Activated T-cell treated with anti-CD3 and anti-CD28 coated beads for 1 hour (primary cell): ENCODE measurements around the gene TLE6.
"Not testable (repeated sequence)": the region's sequence is repeated elsewhere in the genome, so short reads cannot be mapped to it uniquely, and the experiment has no call there.

Experiments used
- DNase-seq: peaks from one replicate; pipeline ENCODE4 v3.0.0-alpha.2; 2020; ENCODE audit warnings: low read depth

The TLE6 gene

DNA sequence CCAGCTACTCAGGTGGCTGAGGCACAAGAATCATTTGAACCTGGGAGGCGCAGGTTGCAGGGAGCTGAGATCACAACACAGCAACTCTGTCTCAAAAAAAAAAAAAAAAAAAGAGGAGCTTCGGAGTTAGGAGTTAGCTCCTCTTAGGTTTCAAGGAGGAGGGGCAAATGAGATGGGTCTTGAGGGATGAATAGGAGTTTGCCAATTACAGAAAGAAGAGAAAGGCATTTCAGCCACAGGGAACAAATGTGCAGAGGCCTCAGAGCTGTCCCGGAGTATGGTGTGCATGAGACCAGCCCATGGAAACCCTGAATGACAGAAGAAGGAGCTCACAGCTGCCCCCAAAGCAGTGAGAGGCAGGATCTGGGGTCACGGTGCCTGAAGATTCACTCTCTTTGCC lies 27.2 kb downstream of the TLE6 start:
- DNase-seq, result no peak

DNA sequence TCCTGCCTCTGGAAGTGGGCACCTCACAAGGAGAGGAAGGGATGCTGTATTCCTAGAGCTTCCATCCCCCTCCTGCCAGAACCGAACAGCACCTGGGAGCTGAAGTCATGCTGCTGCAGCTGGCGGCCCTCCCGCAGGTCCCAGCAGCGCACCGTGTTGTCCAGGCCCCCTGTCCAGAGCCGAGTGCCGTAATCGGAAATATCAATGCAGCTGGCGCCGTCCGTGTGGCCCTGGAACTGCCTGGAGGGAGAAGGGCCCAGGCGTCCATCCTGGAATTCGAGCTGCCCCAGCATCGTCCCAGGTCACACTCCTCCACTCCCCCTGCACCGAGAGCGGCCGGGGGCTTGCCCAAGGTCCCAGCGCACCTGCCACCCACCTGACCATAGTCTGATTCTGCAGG lies 28.0 kb downstream of the TLE6 start:
- DNase-seq, result no peak

DNA sequence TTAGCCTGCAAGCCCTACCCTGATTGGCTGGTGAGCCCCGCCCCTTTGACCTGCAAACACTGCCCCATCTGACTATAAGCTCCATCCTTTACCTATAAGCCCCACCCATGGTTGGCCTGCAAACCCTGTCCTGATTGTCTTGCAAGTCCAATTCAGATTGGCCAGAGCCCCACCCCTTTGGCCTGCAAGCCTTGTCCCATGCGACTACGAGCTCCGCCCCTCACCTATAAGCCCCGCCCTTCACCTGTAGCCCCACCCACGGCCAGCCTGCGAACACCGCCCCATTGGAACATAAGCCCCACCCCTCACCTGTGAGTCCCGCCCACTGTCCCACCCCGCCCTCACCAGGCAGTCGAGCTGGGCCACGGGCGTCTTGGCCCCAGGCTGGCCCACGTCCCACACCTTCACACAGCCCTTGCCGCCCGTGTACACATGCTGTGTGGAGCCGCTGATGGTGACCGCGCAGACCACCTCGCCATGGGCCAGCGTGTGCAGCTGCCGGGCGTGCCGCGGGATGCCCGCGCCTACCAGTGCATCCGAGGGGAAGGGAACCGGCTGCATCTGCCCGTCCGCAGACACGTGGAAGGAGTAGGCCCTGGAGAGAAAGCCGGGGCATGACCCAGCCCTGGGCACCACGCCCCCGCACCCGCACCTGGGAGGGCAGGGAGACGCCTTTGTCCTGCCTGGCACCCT lies 28.9 kb downstream of the TLE6 start:
- DNase-seq, result no peak

DNA sequence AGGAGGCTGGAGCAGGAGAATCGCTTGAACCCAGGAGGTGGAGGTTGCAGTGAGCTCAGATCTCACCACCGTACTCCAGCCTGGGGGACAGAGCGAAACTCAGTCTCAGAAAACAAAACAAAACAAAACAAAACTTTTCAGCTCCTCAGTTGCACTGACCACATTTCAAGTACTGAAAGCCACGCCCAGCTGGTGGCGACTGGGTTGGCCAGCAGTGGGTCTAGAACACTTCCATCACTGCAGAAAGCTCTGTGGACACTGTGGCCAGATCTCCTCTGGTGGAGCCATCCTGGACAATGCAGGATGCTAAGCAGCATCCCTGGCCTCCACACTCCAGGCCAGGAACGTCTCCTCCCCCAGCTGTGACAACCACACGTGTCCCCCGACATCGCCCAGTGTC lies 30.6 kb downstream of the TLE6 start:
- DNase-seq, result no peak

DNA sequence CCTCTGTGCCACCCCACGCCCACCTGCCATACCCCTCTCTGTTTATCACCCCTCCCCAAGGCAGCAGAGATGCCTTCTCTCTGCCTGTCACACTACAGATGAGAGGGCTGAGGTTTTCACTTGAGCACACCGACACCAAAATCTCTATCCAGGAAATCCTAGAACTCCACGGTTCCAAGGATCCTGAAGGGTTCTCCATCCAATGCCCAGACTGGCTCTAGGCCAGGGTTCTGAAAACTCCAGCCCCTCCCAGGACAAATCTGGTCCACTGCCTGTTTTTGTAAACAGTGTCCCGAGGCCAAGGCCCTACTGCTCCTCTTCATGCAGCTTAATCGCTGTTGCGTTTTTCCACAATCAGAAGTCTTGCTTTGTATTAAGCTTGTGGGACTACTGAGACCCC lies 31.6 kb downstream of the TLE6 start:
- no peak for DNase-seq

DNA sequence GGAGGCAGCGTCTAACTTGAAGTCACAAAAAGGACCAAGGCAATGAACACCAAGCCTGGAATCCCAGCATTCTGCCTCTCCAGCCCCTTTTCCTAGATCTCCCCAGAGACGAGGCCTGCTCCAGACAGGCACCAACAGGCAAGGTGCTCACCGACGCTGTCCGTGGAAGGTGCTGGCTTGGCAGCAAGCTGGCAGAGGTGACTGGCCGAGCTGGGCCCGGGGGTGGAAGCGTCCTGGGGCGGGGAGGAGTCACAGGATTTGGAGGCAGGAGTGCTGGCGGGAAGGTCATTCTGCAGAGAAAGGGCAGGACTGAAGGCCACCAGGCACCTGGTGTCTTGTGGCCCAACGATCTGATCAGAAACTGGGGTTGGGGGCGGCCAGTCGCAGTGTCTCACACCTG lies 33.5 kb downstream of the TLE6 start:
- DNase-seq, result no peak

DNA sequence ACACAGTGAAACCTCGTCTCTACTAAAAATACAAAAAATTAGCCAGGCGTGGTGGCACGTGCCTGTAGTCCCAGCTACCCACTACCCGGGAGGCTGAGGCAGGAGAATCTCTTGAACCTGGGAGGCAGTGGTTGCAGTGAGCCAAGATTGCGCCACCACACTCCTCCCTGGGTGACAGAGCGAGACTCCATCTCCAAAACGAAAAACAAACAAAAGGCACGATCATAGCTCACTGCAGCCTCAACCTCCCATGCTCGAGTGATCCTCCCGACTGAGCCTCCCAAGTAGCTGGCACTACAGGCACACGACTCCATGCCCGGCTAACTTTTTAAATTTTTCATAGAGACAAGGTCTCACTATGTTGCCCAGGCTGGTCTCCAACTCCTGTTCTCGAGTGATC lies 34.7 kb downstream of the TLE6 start:
- DNase-seq, result not testable (repeated sequence)

DNA sequence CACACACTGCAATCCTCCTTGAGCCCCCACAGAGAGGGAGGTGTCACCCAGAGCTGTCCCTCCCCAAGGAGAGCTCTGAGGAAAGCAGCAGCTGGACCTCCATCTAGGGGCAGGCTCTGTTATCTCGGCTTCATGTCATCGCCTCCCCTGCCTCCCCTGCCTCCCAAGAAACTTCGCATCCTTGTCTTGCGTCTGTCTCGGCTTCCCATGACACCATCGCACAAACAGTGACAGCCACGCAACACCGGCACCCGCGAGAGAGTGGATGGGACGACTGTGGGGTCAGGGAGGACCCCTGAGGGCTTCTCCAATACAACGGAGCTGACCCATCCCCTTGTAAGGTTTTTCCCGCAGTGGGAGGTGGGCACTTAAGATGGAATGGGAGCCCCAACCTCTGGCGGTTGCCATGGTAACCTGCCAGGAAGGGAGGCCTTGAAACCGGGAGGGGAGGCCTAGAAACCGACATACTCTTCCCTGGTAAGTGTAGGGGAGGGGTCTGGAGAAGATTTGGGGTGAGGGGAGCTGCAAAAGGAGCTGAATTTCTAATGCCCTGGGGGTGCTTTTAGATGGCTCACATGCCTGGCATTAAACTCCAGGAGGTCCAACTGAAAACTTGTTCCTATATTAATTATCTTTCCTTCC lies 35.4 kb downstream of the TLE6 start:
- DNase-seq, result no peak

DNA sequence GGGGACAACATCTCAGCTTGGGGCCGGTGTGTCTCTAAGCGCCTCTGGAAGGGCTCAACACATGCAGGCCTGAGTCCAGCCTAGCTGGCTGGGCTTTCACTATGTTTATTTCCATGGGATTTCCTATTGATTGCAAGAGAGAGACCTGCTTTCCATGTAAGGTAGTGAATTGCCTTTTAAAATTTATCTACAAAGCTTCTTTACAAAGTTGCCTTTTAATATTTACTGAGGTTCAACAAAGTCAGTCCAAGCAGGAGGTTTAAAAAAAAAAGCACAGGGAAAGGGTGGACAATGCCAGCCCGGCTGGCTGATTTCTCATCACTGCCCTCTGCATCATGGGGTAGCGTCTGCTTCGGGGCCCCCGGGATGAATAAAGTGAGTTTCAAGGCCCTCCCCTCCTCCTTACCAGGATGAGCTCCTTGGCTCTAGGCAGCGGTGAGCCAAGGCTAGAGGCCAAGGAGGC lies 35.9 kb downstream of the TLE6 start:
- DNase-seq, result no peak

DNA sequence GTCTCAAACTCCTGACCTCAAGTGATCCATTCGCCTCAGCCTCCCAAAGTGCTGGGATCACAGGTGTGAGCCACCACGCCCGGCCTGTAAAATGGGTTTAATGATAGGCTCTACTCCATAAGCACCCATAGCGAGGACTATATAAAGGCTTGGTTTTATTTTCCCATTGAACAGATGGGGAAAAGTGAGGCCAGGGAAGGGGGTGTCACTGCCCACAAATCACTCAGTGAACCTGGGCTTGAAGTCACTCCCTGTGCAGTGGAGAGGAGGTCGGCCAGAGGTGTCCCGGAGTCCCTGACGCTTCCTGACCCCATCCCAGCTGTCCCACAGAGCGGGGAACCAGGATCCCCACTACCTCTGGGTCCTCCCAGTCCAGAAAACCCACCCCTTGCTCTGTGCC lies 36.8 kb downstream of the TLE6 start:
- no peak for DNase-seq

DNA sequence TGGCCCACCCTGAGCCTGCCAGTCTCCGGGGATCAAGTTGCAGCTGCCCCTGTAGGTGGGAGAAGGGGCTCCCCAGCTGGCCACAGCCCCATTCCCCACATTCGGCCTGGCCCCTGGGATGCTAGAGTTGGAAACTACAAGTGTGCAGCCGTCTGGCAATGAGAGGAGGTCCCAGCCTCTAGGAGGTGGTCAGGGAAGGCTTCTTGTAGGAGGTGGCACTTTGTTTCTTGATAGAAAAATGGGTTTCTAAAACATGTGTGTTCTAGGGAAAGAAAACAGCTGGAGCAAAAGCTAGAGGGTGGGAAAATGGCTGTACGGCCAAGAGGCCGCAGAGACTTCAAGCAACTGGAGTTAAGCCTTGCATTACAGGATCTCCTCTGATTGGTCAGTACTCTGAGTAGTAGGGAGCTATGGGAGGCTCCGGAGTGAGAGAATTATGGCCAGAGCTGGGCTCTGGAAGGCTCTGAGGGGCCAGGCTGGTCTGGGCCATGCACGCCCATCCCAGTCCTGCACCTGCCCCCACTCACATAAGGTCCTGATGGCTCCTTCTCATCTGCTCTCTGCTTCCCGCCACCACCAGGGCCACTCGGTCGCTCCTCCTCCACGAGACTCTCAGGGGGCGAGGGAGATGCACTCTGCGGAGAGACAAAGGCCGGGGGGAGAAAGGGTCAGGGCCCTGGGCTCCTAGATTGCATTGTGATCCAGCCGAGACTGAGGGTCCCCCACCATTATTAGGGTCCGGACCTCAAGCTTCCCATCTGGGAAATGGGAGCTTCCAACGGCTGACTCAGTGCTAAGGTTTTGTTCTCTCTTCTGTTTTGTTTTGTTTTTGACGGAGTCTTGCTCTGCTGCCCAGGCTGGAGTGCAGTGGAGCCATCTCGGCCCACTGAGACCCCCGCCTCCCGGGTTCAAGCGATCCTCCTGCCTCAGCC lies 38.0 kb downstream of the TLE6 start:
- DNase-seq, result no peak

DNA sequence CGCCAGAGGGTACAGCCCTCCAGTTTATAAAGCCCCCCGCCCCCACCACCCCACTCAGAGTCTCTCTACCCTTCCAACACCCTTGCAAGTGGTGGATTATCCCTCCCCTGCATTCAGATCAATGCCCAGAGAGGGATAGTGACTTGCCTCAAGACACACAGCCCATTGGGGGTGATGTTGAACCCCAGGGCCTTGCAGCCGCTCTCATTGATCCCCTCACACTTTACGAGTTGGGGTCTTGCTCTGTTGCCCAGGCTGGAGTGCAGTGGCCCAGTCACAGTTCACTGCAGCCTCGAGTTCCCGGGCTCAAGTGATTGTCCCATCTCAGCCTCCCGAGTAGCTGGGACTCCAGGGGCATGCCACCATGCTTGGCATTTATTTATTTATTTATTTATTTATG lies 40.6 kb downstream of the TLE6 start:
- DNase-seq, result no peak

DNA sequence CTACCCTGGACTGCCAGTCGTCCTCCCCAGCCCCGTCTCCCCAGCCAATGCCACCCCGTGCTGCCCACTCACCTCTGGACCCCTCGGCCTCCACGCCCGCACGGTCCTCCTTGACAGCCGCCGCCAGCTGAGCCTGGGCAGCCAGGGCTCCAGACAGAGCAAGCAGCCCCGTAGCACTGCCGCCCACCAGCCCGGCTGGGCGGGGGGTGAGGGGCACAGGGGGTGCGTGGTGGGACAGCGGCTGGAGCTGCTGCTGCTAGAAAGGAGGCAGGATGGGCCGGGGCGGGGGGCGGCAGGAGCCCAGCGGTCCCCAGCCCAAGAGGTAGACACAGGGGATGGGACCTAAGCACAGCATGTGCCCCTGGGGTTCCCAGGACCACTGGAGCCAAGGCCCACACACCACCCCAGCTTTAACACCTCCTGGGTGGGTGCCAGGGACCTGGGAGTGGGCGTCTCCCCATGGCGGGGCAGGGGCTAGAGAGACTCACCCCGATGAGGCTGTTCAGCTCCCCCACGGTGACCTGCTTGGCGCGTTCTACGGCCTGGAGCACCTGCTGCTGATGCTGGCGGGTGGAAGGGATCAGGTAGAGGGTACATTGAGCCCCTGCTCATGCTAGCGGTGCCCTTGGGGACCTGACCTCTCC lies 42.0 kb downstream of the TLE6 start:
- DNase-seq, result no peak

DNA sequence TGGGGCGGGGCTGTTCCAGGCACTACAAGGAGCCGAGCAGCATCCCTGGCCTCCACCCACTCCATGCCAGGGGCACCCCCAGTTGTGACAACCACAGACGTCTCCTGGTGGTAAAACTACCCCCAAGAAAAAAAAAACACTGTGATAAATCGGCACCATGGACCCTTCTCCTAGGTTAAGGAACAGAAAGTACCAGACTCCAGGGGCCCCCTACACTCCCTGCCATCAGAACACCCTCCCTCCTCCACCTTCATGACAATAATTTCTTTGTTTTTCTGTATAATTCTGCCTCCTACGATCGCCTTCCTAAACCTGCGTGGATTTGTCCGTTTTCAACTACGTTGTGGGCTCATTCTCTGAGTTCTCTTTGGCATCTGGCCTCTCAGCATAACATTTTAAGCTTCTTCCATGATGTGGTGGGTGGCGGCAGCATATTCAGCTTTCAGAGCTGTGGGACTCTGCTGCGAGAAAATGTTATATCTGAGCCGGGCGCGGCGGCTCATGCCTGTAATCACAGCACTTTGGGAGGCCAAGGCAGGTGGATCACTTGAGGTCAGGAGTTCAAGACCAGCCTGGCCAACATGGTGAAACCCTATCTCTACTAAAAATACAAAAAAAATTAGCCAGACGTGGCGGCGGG lies 43.1 kb downstream of the TLE6 start:
- DNase-seq, result no peak

DNA sequence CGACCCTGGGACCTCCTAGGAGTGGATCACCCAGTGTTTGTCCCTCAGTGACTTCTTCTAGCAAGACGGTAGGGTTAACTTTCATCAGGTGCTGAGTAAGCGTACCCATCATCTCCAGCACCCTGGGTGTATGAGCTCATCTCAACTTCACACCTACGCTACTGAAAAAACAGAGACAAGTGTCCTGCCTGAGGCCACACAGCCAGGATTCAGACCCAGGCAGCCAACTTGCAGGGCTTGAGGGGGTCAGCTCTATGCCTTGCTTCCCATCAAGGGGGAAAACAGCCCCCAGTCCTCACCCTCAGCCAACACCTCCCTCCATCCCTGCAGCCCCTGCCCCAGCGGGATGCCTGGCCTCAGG lies 47.1 kb downstream of the TLE6 start:
- DNase-seq, result no peak

DNA sequence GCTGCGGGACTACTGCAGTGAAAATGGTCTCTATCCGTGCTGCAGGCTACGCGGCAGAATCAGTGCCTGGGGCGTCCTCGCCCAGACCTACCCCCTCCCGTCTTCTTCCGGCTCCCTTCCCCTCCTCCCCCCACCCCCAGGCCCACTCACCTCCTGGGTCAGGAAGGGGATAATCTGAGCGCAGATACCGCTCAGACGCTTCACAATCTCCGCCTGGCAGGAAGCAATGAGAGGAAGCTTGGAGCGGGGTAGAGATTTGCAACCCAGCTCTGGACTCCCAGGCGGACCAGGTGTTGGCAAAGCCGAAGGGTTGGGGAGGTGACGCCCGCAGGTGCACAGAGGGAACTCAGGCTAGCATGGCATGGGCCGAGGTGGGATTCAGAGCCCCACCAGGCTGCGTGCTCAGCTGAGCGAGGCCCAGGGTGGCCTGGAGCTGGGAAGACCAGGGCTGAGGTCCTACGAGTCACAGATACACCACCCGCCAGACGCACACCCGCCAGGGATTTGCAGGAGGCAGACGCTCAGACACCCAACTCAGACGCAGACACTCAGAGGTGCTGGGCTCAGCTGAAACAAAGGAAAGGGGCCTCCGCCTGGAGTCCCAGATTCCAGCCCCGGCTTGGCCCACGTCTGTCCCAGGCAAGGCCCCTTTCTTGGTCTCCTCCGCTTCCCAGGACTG lies 47.6 kb downstream of the TLE6 start:
- DNase-seq, result no peak

DNA sequence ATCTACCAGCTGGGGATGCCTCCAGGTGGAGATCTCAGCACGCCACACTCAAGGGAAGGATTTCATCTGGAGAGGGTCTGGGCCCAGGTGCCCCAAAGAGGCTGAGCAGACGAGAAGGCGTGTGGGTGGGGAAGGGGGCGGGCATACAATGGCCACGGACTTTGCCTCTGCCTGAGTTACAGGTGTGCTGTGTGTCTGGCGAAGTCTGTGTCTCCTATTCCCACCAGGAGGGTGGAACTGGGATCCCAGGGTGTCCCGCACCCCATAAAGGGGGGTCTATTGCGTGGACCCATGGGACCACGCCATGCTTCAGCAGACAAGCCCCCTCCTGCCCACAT lies 48.2 kb downstream of the TLE6 start:
- DNase-seq, result no peak

DNA sequence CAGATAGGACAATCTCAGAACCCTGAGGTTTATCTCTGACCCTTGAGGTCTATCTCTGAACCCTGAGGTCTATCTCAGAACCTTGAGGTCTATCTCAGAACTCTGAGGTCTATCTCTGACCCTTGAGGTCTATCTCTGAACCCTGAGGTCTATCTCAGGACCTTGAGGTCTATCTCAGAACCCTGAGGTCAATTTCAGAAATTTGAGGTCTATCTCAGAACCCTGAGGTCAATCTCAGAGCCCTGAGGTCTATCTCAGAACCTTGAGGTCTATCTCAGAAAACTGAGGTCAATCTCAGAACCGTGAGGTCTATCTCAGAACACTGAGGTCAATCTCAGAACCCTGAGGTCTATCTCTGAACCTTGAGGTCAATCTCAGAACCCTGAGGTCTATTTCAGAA lies 49.4 kb downstream of the TLE6 start:
- no peak for DNase-seq

DNA sequence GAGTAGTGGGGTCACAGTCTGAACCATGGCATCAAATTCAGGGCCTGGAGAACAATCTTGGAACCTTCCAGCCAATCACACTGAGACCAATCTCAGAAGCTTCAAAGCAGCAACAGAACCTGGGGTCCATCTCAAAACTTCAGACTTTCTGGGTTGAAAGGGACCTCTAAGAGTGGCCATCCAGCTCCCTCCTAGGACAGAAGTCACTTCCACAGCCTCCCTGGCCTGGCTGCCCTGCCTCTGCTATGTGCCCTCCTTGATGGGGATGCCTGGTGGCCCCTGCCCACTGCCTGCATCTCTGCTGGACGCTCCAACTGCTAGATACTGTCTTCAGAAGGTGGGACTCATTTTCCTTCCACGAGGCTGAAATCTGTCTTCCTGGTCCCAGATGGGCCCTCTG lies 49.9 kb downstream of the TLE6 start:
- no peak for DNase-seq

DNA sequence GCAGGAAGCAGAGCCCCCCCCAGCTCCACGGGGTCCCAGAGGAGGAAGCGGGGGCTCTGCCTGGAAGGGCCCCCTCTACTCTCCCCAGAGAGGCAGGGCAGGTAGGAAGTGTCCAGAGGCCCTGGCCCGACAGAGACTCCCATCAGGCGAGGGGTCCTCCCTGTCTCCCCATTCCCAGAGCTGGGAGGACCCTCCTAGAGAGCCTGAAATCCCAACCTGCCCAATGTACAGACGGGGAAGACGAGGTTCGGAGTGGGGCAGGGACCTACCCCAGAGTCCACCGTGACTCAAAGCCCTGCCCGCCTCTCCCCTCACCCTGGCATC lies 50.6 kb downstream of the TLE6 start:
- no peak for DNase-seq

DNA sequence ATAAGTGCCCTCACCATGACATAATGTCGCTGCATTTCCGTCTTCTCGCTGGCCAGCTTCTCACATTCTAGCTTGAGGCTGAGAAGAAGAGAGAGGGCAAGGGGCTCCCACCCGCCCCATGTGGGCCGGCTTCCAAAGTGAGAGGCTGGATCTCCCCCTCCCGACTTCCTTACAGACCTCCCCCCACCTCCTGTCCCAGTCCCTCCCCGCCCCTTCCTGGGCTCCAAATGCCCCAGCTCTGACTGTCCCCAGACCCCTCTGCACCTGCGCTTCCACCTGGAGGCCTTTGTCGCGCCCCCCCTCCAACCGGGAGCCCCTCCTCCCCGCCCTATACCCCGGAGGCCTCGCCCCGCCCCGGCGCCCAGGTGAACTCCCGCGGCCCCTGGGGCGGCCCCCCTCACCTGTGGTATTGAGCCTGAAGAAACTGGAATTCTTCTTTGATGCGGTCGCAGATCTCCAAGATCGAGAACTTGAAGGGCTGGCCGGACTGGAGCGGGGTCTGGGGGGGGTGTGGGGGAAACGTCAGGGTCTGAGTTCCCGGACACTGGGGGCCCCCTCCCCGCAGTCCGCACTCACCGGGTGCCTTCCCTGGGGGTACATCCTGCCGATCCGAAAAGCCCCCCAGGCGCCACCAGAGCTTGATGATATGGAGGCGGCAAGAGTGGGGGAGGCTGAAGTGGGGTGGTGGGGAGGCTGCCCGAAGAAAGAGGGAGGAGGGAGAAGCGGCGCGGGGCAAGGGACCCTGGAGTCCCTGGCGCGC lies 51.1 kb downstream of the TLE6 start:
- no peak for DNase-seq
